ENCODE measurements around the gene KPNA6.

DNA sequence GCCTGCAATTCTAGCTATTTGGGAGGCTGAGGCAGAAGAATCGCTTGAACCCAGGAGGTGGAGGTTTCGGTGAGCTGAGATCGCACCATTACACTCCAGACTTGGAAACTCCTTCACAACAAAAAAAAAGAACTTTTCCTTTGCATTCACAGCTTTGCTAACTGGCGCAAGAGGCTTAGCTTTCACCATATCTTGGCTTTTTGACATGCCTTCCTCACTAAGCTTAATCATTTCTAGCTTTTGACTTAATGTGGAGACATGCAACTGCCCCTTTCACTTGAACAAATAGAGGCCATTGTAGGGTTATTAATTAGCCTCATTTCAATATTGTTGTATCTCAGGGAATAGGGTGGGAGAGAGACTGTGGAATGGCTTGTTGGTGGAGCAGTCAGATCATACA is 8.7 kb downstream of the KPNA6 start:
- TF ChIP-seq, protein P1, sequence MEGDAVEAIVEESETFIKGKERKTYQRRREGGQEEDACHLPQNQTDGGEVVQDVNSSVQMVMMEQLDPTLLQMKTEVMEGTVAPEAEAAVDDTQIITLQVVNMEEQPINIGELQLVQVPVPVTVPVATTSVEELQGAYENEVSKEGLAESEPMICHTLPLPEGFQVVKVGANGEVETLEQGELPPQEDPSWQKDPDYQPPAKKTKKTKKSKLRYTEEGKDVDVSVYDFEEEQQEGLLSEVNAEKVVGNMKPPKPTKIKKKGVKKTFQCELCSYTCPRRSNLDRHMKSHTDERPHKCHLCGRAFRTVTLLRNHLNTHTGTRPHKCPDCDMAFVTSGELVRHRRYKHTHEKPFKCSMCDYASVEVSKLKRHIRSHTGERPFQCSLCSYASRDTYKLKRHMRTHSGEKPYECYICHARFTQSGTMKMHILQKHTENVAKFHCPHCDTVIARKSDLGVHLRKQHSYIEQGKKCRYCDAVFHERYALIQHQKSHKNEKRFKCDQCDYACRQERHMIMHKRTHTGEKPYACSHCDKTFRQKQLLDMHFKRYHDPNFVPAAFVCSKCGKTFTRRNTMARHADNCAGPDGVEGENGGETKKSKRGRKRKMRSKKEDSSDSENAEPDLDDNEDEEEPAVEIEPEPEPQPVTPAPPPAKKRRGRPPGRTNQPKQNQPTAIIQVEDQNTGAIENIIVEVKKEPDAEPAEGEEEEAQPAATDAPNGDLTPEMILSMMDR (IDR thresholded peaks at IDR 0.05; ENCODE audit: insufficient read depth, low read length, poor library complexity, severe bottlenecking): no peak
- TF ChIP-seq EZH2phosphoT487 (conservative IDR thresholded peaks at IDR 0.05; ENCODE audit: low read length): no peak

All from SU-DHL-6 (cell line).